CD4-positive, alpha-beta T cell treated with Interleukin-15 for 1 hour (primary cell): ENCODE data around the gene SHB.

ENCODE experiments used
- DNase-seq: peaks from one replicate; pipeline ENCODE4 v3.0.0-alpha.2; 2020

Gene SHB, protein sequence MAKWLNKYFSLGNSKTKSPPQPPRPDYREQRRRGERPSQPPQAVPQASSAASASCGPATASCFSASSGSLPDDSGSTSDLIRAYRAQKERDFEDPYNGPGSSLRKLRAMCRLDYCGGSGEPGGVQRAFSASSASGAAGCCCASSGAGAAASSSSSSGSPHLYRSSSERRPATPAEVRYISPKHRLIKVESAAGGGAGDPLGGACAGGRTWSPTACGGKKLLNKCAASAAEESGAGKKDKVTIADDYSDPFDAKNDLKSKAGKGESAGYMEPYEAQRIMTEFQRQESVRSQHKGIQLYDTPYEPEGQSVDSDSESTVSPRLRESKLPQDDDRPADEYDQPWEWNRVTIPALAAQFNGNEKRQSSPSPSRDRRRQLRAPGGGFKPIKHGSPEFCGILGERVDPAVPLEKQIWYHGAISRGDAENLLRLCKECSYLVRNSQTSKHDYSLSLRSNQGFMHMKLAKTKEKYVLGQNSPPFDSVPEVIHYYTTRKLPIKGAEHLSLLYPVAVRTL

DNA sequence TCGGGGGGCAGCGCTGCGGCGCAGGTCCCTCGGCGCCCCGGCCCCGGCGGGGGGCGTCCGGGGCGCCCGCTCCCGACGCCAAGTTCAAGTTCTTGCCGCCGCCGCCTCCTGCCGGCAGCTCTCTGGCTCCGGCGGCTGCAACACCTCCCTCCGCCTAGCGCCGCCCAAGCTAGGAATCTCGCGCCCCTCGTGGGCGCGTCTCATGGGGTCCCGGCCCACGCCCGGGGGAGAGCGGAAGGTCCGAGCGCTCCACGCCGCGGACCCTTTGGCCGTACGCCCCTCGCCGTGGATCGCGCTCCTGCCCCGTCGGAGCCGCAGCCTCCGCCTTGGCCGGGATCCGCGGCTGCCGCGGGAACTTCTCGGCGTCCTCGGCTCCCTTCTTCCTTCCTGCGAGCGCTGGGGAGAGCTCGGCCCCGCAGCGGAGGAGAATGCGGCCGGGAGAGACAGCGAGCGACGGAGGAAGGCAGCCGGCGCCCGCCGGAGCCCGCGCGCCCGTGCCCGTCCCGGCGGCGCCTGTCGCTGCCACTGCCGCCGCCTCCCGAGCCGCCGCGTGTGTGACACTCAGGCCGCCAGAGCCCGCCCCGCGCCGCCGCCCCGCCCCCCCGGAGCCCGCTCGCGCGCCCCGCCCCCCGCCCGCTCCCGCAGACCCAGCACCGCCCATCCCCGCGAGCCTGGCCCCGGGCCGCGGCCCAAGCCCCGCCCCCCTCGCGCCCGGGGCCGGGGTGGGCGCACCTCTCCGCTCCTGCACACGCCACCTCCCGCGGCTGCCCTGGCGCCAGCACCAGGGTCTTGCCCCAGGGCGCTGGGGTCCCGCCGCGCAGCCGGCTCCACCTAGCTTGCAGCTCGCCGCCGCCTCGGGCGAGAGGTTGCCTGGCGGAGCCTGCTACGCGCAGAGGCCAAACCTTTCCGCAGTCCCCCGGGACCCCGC lies at the start of gene SHB:
SHB (minus strand) TSS at position 527 of the 928 bp plus-strand sequence. CDS start 582 bp downstream, outside the sequence.
- peak; percentile 86 for DNase-seq

DNA sequence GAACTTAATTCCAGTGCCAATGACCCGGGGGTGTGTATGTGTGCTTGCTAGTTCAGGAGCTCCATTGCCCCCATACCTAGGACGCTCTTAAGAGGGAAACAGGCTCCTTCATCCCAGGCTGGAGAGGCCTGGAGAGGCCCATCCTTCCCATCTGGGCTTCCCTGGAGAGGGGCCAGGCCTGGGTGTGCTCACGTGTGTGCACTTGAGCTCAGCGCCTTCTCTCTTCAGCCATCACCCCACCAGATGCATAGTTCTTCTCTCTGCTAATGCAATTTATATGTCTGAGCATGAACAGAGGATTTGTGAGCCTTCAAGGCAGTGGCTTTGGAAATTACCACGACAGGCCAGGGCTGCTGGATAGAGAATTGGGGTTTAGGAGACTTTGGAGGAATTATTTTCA lies 48.6 kb upstream of the SHB start:
- no peak for DNase-seq

DNA sequence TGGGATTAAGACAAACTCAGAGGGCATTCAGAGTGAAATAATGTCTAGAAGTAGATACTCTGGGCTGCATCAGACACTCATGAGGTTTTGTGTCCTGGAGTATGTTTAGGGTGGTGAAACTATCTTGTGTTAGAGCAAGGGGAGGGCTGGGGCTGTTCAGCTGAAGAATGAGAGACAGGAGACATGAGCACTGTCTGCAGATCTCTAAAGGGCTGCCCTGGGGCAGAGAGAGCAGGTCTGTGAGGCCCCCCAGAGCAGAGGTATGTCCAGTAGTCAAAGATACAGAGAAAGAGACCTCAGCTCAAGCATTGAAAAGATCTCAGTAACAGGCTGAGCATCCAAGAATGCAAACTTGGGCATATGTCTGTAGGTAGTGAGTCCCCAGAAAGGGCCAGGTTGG lies 45.9 kb upstream of the SHB start:
- DNase-seq, result no peak

DNA sequence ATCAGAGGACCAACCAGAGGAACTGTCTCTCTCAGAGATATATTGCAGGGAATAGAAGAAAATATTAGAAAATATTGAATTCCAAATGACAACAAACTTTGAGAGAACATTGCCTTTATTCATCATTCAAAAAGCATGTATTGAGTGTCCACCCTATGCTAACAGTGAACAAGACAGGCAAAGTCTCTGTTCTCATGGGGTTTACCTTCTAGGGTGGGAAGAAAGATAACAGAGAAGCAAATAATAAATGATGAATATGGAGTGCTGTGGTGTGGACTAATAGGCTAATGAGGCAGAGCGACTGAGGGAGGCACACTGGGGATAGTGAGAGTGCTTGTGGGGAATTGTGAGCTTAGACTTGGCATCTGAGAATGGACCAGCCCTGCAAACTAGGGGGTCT lies 43.4 kb upstream of the SHB start:
- no peak for DNase-seq

DNA sequence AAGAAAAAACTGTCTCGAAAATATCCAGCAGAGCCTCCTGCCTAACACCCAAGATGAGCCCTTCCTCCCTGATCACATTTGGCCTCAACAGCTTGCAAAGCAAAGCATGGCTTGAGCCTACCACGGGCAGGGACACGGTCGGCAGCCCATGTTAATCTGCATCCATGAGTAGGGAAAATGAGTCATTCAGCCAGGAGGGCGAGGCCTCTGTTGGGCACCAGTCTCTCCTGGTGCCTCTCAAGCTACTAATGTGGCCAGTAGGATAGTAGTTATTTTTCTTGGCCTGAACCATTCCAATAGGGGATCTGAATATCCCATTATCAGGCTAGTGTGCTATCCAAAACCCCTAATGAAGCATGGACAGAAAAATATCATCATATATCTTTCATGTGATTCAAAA lies 43.0 kb upstream of the SHB start:
- DNase-seq, result no peak

DNA sequence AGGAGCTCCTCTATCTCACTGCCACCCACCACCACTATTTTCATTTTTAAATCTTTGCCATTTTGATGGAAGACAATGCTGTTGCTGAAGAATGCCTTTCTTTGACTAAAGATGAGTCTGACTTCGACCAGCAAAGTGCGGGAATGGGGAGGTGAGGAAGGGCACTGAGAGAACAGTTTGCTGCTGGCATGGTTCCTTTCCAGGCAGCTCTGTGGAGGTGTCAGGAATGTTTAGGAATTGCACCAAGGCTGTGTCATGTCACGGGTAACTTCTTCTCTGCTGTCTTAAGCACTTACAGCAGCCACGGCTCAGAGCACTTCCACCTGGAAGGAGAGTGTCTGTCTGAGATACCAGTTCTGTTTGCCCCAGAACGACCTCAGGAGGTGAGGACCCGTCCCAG lies 41.4 kb upstream of the SHB start:
- DNase-seq, result no peak

DNA sequence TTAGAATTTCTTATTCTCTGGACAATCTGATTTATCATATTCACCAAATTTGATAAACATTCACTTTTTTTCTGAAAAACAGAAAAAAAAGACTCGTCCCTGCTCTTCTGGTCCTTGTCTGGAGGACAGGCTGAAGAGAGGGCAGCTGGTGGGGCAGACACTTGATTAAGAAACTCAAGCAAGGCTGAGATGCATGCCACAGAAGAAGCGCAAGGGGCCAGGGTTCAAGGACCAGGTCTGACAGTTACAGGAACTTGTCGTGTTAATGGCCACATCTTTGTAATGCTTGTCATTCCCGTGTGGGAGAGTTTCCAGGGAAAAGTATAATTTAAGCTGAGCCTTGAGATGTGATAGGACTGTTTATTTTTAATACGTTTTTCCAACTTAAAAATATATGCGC lies 40.6 kb upstream of the SHB start:
- DNase-seq, result no peak

DNA sequence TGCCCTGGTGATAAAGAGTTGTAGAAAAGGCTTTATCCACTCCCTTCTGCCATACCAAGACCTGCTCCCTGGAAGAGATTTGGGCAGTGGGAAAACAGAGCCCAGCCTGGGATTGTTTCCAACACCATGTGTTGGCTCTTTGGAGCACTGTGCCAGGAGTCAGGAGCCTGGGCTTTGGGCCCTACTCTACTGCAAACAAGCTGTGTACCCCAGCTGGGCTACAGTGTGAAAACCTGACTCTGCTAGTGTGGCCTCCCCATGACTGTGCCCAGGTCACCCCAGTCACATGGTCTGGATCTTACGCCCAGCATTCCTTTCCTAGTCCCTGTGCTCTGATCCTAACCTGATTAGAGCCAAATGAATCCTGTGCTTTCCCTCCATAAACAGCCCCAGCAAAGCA lies 39.3 kb upstream of the SHB start:
- no peak for DNase-seq

DNA sequence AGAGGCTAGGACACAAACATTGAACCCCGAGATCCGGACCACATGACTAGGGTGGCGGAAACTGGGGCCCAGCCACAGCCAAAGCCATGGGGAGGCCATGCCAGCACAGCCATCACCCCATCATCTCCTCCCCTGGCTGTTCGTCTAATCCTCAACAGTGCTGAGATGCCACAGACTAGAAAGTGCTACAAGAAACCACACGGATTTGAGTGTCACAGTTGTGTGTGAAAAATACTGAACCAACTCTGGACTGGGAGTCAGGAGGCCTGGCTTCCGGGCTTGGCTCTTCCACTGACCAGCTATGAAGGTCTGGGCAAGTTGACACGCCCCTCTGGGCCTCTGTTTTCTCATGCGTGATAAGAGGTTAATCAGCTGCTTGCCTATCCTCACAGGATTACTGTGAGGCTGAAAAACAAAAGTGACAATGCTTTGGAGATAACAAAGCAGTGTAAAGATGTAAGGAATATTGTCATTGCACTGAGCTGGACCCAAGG lies 38.8 kb upstream of the SHB start:
- DNase-seq, result no peak

DNA sequence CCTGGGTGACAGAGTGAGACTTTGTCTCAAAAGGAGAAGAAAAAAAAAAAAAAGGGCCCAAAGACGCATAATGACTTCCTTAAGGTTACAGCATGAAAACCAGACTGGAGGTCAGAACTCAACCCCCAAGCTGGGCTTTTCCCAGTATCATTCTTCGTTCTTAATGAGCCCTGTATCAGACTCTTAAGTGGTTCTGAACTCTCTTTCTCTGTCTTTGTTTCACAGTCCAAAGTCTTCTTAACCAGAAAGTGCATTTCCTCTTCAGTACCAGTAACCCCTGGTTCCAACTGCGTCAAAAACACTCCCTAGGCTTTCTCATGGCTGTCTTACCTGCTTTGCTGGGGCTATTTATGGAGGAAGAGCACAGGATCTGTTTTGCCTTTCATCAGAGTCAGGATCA lies 38.4 kb upstream of the SHB start:
- no peak for DNase-seq

DNA sequence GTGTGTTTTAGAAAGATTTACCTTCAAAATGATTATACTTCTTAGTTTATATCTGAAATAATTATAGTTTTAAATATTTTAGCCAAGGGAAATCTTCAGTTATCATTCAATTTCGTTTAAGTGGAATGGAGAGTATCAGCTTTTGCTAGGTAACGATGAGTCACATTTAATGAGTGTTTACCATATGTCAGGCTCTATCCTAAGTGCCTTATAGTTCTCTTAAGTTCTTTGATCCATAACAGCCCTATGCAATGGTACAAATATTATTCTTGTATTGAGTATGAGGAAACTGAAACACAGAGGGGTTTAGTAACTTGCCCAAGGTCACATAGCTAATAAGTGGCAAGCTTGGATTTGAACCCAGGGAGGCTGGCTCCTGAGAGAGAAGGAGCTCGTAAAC lies 37.5 kb upstream of the SHB start:
- no peak for DNase-seq

DNA sequence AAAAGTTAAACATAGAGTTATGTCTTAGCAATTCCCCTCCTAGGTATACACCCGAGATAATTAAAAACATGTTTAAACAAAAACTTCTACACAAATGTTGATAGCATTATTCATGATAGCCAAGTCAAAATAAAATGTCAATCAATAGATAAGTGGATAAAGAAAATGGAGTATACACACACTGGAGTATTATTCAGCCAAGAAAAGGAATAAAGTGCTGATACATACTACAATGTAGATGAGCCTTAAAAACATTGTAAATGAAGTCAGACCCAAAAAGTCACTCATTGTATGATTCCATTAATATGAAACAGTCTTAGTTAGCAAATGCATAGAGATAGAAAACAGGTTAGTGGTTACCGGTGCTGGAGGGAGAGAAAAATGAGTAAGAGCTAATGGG lies 34.3 kb upstream of the SHB start:
- DNase-seq, result no peak

DNA sequence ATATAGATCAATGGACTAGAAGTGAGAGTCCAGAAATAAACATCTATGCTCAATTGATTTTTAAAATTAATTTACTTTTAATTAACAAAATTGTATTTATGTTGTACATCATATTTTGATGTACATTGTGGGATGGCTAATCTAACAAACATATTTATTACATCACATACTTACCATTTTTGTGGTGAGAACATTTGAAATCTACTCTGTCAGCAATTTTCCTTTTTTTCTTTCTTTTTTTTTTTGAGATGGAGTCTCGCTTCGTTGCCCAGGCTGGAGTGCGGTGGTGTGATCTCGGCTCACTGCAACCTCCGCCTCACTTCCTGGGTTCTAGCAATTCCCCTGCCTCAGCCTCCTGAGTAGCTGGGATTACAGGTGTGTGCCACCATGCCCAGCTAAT lies 32.4 kb upstream of the SHB start:
- DNase-seq, result no peak

DNA sequence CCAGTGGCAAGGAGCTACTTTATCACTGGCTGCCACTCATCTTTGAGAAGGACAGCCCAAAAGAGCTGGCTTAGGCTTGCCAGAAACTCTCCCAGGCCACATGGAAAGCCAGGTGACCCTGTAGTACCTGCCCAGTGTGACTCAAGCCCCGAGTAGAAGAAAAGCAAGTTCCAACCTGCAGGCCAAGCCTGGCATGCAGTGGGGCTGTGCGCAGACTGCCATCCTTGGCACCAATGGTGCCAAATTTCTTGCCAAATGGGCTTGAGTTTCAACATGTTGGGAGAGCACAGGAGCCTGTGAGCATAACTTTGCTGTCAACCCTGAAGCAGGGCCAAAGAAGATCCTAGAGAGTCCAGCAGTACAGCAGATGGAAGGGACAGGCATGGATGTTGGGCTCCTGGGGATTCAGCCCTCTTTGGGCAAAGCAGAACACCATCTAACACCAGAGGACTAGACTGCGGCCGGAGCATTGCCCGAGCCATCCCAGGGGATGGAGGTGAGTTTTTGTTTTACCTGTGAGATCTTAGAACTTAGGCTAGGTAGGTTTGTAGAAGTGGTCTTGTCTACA lies 27.3 kb upstream of the SHB start:
- DNase-seq, result no peak

DNA sequence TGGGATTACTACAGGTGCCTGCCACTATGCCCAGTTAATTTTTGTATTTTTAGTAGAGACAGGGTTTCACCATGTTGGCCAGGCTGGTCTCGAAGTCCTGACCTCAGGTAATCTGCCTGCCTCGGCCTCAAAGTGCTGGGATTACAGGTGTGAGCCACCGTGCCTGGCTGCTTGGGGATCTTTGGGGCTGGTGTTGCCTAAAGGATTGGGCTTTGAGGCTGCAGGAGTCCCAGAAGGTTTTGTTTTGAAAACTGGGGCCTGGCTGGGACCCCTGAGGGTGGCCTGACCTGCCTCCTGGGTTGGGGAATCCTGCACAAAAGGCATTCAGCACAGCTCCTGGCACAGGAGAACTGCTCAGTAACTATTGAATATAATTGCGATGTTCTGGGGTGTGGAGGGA lies 25.1 kb upstream of the SHB start:
- DNase-seq, result no peak

DNA sequence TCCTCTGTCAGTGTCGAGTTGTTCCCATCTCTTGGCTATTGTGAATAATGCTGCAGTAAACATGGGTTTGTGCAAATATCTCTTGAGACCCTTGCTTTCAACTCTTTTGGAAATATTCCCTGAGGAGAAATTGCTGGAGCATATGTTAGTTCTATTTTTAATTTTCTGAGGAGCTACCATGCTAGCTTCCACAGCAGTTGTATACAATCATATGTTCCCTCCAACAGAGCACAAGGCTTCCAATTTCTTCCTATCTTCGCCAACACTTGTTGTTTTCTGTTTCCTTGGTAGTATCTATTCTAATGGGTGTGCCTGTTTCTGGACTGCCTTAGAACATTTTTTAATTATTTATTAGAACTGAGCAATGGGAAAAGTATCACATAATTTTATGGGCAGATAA lies 23.6 kb upstream of the SHB start:
- DNase-seq, result no peak

DNA sequence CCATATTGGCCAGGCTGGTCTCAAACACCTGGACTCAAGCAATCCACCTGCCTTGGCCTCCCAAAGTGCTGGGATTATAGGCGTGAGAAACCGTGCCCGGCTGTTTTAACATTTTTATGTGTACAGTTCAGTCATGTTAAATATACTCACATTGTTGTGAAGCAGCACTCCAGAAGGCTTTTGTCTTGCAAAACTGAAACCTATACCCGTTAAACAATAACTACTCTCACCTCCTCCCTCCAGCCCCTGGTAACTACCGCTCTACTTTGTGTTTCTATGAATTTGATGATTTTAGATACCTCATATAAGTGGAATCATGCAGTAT lies 23.1 kb upstream of the SHB start:
- DNase-seq, result no peak

DNA sequence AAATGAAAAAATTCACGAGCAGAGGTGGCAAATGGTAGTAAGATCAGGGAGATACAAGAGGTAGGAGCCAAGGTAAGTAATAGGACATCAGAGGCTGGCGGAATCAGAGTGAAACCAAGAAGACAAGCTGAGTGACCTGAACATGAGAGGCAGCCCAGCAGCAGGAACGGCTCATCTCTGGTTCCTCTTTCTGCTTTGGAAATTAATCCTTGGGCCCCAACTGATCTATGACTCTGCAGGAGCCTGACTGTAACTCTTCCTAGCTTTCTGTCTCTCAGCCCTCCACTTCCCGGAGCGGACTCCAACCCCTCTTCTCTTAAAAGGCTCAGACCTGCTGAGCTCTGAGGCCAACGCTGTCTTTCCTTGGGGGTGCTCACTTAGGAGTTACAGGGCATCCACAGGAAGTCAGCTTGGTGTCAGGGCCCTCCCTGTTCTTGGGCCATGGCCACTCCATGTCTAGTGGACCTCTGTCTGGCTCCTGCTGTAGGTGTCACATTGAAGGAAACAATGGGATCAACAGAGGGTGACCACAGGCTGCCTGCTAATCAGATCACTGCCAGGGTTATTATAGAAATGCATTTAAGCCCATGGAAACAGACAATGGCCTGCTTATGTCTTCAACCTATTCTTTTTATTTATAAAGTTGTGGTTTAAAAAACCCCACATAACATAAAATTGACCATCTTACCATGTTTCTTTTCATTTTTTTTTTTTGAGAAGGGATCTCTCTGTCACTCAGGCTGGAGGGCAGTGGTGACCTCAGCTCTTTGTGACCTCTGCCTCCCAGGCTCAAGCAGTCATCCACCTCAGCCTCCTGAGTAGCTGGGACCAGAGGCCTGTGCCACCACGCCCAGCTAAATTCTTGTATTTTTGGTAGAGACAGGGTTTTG lies 22.5 kb upstream of the SHB start:
- no peak for DNase-seq

DNA sequence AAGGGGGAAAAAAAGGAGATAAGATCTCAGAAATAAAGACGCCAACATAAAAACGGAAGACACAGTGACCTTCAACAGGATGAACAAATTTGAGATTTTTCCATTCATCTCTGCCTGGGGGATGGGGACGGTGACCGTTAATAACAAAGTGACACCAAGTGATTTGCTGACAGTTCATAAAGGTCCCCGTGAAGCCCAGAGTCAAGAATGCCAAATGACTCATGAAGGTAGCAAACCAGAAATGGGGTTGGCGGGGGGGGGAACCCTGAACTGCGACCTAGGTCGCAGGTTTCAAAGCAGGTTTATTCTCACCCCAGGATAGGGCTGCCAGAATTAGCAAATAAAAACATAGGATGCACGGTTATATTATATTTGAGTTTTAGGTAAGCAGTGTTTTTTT lies 21.1 kb upstream of the SHB start:
- no peak for DNase-seq

DNA sequence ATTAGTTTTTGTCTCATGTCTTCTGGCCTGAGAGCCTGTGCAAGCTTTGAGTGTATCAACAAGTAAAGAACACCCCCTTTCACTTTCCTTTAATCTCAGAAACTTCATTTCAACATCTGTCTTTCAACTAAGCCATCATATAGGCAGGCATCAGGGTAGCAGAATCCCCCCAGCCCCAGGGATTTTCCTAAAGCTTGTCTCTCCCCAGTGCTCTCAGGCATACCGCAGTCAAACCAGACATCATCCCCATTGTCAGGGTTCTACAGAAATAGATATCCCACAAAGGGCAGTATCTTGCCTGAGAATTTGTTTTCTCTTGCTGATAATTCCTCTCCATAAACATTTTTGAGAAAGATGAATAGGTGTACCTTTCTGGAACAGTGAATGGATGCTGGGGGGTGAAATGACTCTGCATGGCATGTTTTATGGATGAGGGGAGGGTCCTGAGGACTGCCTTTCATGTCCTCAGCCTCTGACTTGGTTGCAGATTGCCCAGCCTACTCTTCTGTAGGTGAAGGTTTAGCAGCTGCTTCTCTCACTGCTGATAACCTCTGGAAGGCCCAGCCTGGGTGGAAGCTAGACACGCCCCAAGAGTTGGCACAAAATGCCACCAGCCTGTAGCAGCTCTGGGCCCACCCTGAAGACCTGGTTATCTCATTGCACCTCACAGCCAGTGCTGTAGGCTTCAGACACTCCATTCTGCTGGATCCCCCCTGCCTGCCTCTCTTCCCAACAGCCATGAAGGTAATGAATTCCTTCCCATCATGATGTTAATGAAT lies 20.5 kb upstream of the SHB start:
- no peak for DNase-seq

DNA sequence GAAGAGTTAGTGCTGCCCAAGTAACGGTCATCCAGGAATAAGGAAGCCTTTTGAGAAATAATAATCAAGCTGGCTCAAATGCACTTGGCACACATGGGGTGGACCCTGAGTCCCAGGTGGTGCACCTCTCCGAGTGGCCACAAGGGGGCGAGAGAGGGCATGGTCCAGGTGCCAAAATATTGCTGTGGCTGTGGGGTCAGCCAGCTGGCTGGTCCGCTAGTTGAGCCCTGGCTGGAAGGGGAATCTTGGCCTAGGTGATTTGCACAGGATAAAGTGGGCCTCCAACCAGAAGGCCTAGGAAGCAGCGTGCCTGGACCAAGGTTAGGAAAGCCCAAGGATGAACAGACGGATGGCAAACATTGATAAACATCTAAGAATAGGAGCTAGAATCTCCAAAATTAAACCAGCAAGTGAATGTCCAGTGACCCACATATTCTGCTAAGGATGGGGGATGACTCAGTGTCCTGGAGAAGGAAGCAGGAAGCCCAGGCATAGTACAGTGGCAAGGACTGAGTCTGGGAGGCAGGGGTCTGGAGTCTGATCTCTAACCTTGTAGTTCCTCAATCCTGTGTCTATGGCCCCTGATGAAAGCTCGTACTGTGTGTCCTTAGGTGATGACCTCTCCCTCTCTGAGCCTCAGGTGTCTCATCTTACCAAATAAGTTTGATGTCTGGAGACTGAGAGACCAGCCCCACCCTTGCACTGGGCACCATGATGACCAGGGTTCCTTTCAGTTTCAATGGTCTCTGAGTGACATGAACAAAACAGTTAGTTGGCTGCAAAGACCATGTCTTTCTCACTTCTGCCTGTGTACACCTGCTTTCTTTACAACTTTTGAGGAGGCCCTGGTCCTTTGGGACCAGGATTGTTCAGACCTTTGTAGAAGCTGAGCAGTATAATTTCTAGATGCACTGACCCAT lies 19.2 kb upstream of the SHB start:
- peak; percentile 59 for DNase-seq
